C4-2B (cell line): Measurements from ENCODE around the gene KPNA2.
"Not testable (repeated sequence)": the region's sequence is repeated elsewhere in the genome, so short reads cannot be mapped to it uniquely, and the experiment has no call there.

Experiments used
- H3K27ac ChIP-seq: fragments of 450-650 bp; 2 replicates; pipeline ENCODE4 v1.5.1; 2017
- CTCF ChIP-seq: fragments of 450-650 bp; conservative IDR thresholded peaks from 2 replicates; pipeline ENCODE4 v1.5.1; 2017; ENCODE audit warnings: mild to moderate bottlenecking
- ZFX ChIP-seq: fragments of 450-650 bp; IDR thresholded peaks from 2 replicates; pipeline ENCODE4 v1.6.1; 2017

The KPNA2 gene

GRCh38 chr17:68080411-68081150, 45.0 kb downstream of the KPNA2 start:
- no peak overlapping the region for H3K27ac ChIP-seq
- no peak for TF ChIP-seq CTCF
- TF ChIP-seq ZFX, result no peak

- not testable (repeated sequence) for H3K27ac ChIP-seq
Measured at GRCh38 chr17:68081305-68082265, 46.0 kb downstream of the KPNA2 start.

- TF ChIP-seq ZFX (no peak), CTCF (no peak)
- no peak overlapping the region for H3K27ac ChIP-seq
Measured at GRCh38 chr17:68085771-68086381, 50.3 kb downstream of the KPNA2 start.

- H3K27ac ChIP-seq, result not testable (repeated sequence)
Measured at GRCh38 chr17:68086666-68087065, 51.1 kb downstream of the KPNA2 start.

GRCh38 chr17:68087131-68087623, 51.6 kb downstream of the KPNA2 start:
- not testable (repeated sequence) for H3K27ac ChIP-seq

- no peak for TF ChIP-seq ZFX
- TF ChIP-seq CTCF, result no peak
- H3K27ac ChIP-seq, result no peak overlapping the region
Measured at GRCh38 chr17:68087851-68088250, 52.3 kb downstream of the KPNA2 start.

- TF ChIP-seq ZFX, result no peak
- no peak for TF ChIP-seq CTCF
- H3K27ac ChIP-seq, result no peak overlapping the region
Measured at GRCh38 chr17:68089881-68090280, 54.3 kb downstream of the KPNA2 start.

- H3K27ac ChIP-seq, result no peak overlapping the region
- TF ChIP-seq ZFX, result no peak
- TF ChIP-seq CTCF, result no peak
Measured at GRCh38 chr17:68094481-68095078, 59.0 kb downstream of the KPNA2 start.
